ENCODE measurements around the gene SHLD1.

DNA sequence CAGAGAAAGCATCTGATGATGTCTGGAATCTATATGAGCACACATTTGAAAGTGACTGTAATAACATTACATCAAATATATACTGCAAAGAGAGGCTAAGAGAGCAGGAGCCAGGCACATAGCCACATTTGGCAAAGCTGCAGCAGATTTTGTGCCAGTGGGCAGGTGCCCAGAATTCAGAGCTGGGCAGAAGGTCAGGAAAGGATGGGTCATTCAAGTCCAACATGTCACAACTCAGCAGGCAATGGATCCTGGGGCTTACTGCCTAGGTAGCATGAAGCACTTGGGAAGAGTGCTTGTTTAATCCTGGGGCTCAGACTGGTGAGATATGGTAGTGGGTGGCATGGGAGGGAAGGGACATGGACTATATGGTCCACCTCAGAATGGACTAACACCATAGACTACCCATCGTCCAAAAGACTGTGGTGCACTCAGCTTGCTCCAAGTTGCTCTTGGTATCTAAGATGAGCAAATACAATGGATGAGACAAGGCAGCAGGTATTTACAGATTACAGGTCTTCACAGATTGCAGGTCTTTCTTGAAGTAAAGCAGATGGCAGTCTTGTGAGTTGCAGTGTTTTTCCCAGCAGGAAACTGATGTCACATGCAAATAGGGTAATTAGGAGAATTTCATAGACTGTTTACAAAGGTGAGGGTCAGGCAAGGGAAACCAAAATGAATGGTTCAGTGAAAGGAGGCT is 31.2 kb upstream of the SHLD1 start:
- TF ChIP-seq NFIC (IDR thresholded peaks at IDR 0.05) (no peak), EP300 (IDR thresholded peaks at IDR 0.05; ENCODE audit: borderline replicate concordance) (no peak), CREB1 (IDR thresholded peaks at IDR 0.05; ENCODE audit: low read depth) (no peak), TAF1 (IDR thresholded peaks at IDR 0.05; ENCODE audit: low read depth) (no peak), RAD21 (IDR thresholded peaks at IDR 0.05; ENCODE audit: low read depth) (no peak), YY1 (IDR thresholded peaks at IDR 0.05; ENCODE audit: low read depth) (no peak), CEBPB (IDR thresholded peaks at IDR 0.05) (no peak), FOXM1 (IDR thresholded peaks at IDR 0.05; ENCODE audit: borderline replicate concordance, low read depth) (no peak), ZBTB7A (IDR thresholded peaks at IDR 0.05; ENCODE audit: low read depth) (no peak), TEAD4 (IDR thresholded peaks at IDR 0.05) (no peak), USF1 (IDR thresholded peaks at IDR 0.05) (no peak), EGR1 (IDR thresholded peaks at IDR 0.05) (no peak)
- TF ChIP-seq, protein P1, sequence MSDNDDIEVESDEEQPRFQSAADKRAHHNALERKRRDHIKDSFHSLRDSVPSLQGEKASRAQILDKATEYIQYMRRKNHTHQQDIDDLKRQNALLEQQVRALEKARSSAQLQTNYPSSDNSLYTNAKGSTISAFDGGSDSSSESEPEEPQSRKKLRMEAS (IDR thresholded peaks at IDR 0.05): no peak
- TF ChIP-seq, protein P2, sequence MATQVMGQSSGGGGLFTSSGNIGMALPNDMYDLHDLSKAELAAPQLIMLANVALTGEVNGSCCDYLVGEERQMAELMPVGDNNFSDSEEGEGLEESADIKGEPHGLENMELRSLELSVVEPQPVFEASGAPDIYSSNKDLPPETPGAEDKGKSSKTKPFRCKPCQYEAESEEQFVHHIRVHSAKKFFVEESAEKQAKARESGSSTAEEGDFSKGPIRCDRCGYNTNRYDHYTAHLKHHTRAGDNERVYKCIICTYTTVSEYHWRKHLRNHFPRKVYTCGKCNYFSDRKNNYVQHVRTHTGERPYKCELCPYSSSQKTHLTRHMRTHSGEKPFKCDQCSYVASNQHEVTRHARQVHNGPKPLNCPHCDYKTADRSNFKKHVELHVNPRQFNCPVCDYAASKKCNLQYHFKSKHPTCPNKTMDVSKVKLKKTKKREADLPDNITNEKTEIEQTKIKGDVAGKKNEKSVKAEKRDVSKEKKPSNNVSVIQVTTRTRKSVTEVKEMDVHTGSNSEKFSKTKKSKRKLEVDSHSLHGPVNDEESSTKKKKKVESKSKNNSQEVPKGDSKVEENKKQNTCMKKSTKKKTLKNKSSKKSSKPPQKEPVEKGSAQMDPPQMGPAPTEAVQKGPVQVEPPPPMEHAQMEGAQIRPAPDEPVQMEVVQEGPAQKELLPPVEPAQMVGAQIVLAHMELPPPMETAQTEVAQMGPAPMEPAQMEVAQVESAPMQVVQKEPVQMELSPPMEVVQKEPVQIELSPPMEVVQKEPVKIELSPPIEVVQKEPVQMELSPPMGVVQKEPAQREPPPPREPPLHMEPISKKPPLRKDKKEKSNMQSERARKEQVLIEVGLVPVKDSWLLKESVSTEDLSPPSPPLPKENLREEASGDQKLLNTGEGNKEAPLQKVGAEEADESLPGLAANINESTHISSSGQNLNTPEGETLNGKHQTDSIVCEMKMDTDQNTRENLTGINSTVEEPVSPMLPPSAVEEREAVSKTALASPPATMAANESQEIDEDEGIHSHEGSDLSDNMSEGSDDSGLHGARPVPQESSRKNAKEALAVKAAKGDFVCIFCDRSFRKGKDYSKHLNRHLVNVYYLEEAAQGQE (IDR thresholded peaks at IDR 0.05; ENCODE audit: low read depth): no peak

All from Ishikawa (cell line).